Measurements from ENCODE around the gene ISOC1.

Gene ISOC1

DNA sequence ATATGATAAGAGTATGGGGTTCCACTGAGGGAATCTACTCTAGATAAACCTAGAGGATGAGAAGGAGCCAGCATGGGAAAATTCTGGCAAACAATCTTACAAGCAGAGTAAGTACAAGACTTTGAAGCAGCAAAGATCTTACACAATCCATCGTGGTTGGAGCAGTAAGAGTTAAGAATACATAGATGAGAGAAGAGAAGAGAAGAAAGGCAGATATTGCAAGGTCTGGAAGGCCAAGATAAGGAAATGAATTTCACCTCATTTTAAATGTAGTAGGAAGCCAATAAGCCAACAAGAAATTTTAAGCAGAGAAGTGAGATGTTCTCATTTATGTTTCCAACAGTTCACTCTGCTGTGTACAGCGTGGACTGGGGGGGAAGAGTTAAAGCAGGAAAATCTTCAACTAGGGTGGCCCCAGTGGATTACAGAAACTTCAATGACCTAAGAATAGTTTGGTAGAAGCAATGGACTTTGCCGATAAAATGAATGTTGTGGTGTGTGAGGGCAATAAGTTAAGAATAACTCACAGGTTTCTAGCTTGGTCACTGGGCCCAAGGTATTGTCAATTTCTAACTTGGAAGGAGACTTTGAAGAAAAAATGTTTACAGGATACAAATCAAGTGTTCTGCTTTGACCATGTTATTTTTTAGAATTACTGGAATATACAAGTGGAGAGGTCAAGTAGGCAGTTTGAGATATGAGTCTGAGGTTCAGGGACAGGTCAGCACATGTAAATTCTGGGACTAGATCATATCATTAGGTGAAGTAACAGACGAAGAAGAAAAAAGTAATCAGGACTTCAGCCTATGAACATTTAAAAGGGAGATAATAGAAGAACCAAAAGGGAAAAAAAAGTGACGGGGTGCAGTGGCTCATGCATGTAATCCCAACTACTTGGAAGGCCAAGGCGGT, 12.1 kb upstream of the ISOC1 start:
- Histone ChIP-seq H3K36me3 (ENCODE audit: insufficient read depth, low read length) (no peaks in the 10 kb centered on the region), H4K20me1 (ENCODE audit: insufficient read depth, low read length) (no peaks in the 10 kb centered on the region), H3K27me3 (ENCODE audit: insufficient read depth, low read length, poor library complexity) (no peaks in the 10 kb centered on the region), H3K9ac (ENCODE audit: low read depth, low read length) (no peak overlapping the region), H3K4me1 (ENCODE audit: insufficient read depth, low read length) (no peaks in the 10 kb centered on the region), H3K79me2 (ENCODE audit: insufficient read depth, low read length) (no peaks in the 10 kb centered on the region), H3K27ac (ENCODE audit: low read length) (no peak overlapping the region), H3K4me2 (ENCODE audit: insufficient read depth, low read length) (no peak overlapping the region), H3K4me3 (ENCODE audit: low read depth in 1 of 2, low read length in 2 of 2) (no peak overlapping the region), H3K9me3 (ENCODE audit: insufficient read depth, low read length, severe bottlenecking) (no peaks in the 10 kb centered on the region), H2AFZ (ENCODE audit: low read depth, low read length) (no peak overlapping the region)
- no peak for DNase-seq
- no peak for ATAC-seq (ENCODE audit: insufficient read depth, low read depth)
- TF ChIP-seq EZH2 (IDR thresholded peaks at IDR 0.05; ENCODE audit: borderline replicate concordance, low read depth, low read length, severe bottlenecking) = no peak
- TF ChIP-seq, protein P1, sequence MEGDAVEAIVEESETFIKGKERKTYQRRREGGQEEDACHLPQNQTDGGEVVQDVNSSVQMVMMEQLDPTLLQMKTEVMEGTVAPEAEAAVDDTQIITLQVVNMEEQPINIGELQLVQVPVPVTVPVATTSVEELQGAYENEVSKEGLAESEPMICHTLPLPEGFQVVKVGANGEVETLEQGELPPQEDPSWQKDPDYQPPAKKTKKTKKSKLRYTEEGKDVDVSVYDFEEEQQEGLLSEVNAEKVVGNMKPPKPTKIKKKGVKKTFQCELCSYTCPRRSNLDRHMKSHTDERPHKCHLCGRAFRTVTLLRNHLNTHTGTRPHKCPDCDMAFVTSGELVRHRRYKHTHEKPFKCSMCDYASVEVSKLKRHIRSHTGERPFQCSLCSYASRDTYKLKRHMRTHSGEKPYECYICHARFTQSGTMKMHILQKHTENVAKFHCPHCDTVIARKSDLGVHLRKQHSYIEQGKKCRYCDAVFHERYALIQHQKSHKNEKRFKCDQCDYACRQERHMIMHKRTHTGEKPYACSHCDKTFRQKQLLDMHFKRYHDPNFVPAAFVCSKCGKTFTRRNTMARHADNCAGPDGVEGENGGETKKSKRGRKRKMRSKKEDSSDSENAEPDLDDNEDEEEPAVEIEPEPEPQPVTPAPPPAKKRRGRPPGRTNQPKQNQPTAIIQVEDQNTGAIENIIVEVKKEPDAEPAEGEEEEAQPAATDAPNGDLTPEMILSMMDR (IDR thresholded peaks at IDR 0.05; ENCODE audit: borderline replicate concordance, extremely low read depth, low read length, poor library complexity, severe bottlenecking) = no peak

DNA sequence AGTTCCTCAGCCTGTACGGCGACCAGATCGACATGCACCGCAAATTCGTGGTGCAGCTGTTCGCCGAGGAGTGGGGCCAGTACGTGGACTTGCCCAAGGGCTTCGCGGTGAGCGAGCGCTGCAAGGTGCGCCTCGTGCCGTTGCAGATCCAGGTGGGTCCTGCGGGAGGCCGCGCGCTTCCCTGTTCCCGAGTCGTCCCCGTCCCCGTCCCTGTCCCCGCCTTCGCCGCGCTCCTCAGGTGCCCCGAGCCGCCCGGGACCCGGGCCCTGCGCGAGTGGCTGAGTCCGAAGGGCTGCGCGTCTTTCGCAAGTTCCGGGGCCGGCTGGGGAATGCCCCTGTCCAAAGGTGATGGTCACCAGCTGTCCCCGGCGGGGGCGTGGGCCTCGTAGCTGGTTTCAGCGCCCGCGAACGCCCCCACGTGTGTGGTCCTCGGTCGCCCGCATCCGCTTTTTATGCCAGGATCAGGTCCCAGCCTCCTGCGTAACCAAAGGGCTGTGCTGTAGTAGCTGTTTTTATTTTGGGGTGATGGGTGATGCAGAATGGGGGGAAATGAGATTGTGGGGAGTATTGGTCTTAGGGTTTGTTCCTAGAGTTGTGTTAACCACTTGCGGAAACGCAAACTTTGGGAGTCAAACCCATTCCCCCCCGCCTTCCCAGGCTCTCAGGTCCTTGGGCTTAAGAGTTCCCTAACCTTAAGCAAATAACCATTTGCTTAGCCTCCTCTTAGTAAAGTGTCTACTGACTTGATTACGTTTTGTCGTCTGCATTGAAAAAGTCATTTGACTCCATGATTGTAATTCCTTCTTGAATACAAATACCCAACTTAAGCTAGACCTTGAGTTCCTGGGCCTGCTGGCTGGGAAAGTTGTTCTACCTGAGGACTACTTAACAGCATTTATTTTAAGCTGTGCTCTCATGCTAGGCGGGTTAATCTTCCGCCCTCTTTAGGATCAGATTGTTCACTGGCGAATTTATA, 663 bp downstream of the ISOC1 start:
- H3K27me3 ChIP-seq (ENCODE audit: insufficient read depth, low read length, poor library complexity) = no peaks in the 10 kb centered on the region
- peak overlapping the region; percentile 94 for H3K9ac ChIP-seq (ENCODE audit: low read depth, low read length)
- DNase-seq = peak; percentile 63

DNA sequence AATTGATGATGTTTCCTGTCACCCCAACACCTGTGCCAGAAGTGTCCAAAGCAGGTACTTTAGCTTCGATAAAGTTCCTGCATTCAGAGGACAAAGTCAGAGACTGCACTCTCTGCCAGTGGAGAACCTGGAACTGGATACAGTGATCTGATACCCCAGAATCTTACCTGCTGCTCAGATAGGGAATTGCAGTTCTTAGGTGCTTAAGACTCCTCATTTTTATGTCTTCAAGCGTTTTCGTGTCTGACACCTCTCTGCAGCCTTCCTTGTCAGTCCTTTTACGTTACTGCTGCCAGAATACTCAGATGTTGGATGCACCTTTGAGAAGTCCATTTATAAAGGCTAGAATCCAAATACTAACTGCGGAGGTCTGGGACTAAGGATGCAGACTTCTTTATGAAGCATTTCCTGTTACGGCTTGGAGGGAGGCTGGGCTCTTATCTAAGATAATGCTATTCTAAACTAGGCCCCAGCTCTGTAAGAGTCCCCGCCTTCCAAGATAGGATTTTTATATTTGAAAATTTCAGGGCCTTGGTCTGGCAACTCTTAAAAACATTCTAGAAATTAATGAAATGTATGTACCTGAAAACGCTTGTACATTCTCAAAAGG, 1.9 kb downstream of the ISOC1 start:
- no peaks in the 10 kb centered on the region for H3K27me3 ChIP-seq (ENCODE audit: insufficient read depth, low read length, poor library complexity)
- no peak for DNase-seq
- H3K9me3 ChIP-seq (ENCODE audit: insufficient read depth, low read length, severe bottlenecking) = no peaks in the 10 kb centered on the region
- H2AFZ ChIP-seq (ENCODE audit: low read depth, low read length) = no peak overlapping the region
- peaks cover 11% of the 10 kb centered on the region for H4K20me1 ChIP-seq (ENCODE audit: insufficient read depth, low read length)
- peaks cover 39% of the 10 kb centered on the region for H3K79me2 ChIP-seq (ENCODE audit: insufficient read depth, low read length)
- peak overlapping the region in 1 of 2 experiments; percentile 38; a peak in 2 of 4 replicates for H3K4me3 ChIP-seq (ENCODE audit: low read depth in 1 of 2, low read length in 2 of 2)
- H3K4me1 ChIP-seq (ENCODE audit: insufficient read depth, low read length) = peaks cover 49% of the 10 kb centered on the region
- no peaks in the 10 kb centered on the region; the same call in 1 of the 2 replicates for H3K36me3 ChIP-seq (ENCODE audit: insufficient read depth, low read length)
- no peak for ATAC-seq (ENCODE audit: insufficient read depth, low read depth)
- H3K9ac ChIP-seq (ENCODE audit: low read depth, low read length) = no peak overlapping the region
- TF ChIP-seq, protein P1 (IDR thresholded peaks at IDR 0.05; ENCODE audit: borderline replicate concordance, extremely low read depth, low read length, poor library complexity, severe bottlenecking) = peak; percentile 6
- TF ChIP-seq EZH2 (IDR thresholded peaks at IDR 0.05; ENCODE audit: borderline replicate concordance, low read depth, low read length, severe bottlenecking) = no peak
- H3K4me2 ChIP-seq (ENCODE audit: insufficient read depth, low read length) = peak overlapping the region; percentile 97; the same call in 1 of the 2 replicates
- no peak overlapping the region for H3K27ac ChIP-seq (ENCODE audit: low read length)

More for the DNA sequence above, 663 bp downstream of the ISOC1 start:
- Histone ChIP-seq H3K27ac (ENCODE audit: low read length) (peak overlapping the region; percentile 86), H3K36me3 (ENCODE audit: insufficient read depth, low read length) (no peaks in the 10 kb centered on the region; the same call in 1 of the 2 replicates), H2AFZ (ENCODE audit: low read depth, low read length) (peak overlapping the region; percentile 100), H4K20me1 (ENCODE audit: insufficient read depth, low read length) (peaks cover 8% of the 10 kb centered on the region), H3K4me3 (ENCODE audit: low read depth in 1 of 2, low read length in 2 of 2) (peak overlapping the region; percentile 76 to 100), H3K9me3 (ENCODE audit: insufficient read depth, low read length, severe bottlenecking) (no peaks in the 10 kb centered on the region), H3K79me2 (ENCODE audit: insufficient read depth, low read length) (peaks cover 32% of the 10 kb centered on the region), H3K4me2 (ENCODE audit: insufficient read depth, low read length) (peak overlapping the region; percentile 97), H3K4me1 (ENCODE audit: insufficient read depth, low read length) (peaks cover 49% of the 10 kb centered on the region)
- ATAC-seq (ENCODE audit: insufficient read depth, low read depth) = peak; percentile 41
- no peak for TF ChIP-seq EZH2 (IDR thresholded peaks at IDR 0.05; ENCODE audit: borderline replicate concordance, low read depth, low read length, severe bottlenecking)
- TF ChIP-seq, protein P1 (IDR thresholded peaks at IDR 0.05; ENCODE audit: borderline replicate concordance, extremely low read depth, low read length, poor library complexity, severe bottlenecking) = no peak

All from DND-41 (cell line).